A549 treated with RU486 at 1 μM for 4 hours (cell line): Measurements from ENCODE around the gene ATXN10. TPM values are rescaled to one million over a fixed set of nuclear protein-coding genes. Genes with fewer than 3 reads are reported as not detected.

Experiments used
- total RNA-seq: library from RNA; stranded (reverse); fragments of 200-300 nt; extraction: Qiagen RNA extraction; gene quantifications from 5 replicates; pipeline ENCODE4 v1.2.3, GENCODE V29; 2022; ENCODE audit warnings: low read depth

The ATXN10 gene
- total RNA-seq, result 106 to 132 TPM (median 115 TPM) in 5 replicates

GRCh38 chr22:45671783-45672563, at the start of gene ATXN10:
ATXN10 (plus strand) TSS chr22:45671834; CDS start chr22:45672064, 230 bp downstream.

Other genes with a start within 250 kb of the ATXN10 start
- 31.9 to 55.2 TPM (median 45.2 TPM) in 5 replicates for gene FBLN1, start 169.0 kb upstream of the ATXN10 start, total RNA-seq